Activated T-cell treated with anti-CD3 and anti-CD28 coated beads, Interleukin-2, amount 50 U/mL, for 24 hours (primary cell): ENCODE data around the gene PALD1.
"Not testable (repeated sequence)": the region's sequence is repeated elsewhere in the genome, so short reads cannot be mapped to it uniquely, and the experiment has no call there.

Experiments used
- DNase-seq: peaks from one replicate; pipeline ENCODE4 v3.0.0-alpha.2; 2020
- H3K27ac Mint-ChIP-seq: 2 replicates; pipeline ENCODE4 v1.8.0; 2020; ENCODE audit warnings: mild to moderate bottlenecking, mixed read lengths
- H3K27me3 Mint-ChIP-seq: 2 replicates; pipeline ENCODE4 v1.8.0; 2020; ENCODE audit warnings: mixed read lengths
- H3K36me3 Mint-ChIP-seq: 2 replicates; pipeline ENCODE4 v1.8.0; 2020; ENCODE audit warnings: low read depth, mixed read lengths
- H3K4me1 Mint-ChIP-seq: 2 replicates; pipeline ENCODE4 v1.8.0; 2020; ENCODE audit warnings: low read depth, mixed read lengths
- H3K4me3 Mint-ChIP-seq: 2 replicates; pipeline ENCODE4 v1.8.0; 2020; ENCODE audit warnings: mild to moderate bottlenecking, moderate library complexity, mixed read lengths
- H3K9me3 Mint-ChIP-seq: 2 replicates; pipeline ENCODE4 v1.8.0; 2020; ENCODE audit warnings: mixed read lengths

The PALD1 gene

GRCh38 chr10:70466951-70467350, 11.6 kb upstream of the PALD1 start:
- DNase-seq, result no peak
- Mint-ChIP-seq H3K27ac (no peak overlapping the region), H3K4me3 (no peak overlapping the region), H3K27me3 (no peaks in the 10 kb centered on the region), H3K36me3 (no peaks in the 10 kb centered on the region), H3K9me3 (no peaks in the 10 kb centered on the region), H3K4me1 (peaks cover 2% of the 10 kb centered on the region)

- H3K27me3 Mint-ChIP-seq, result peaks cover 33% of the 10 kb centered on the region
- no peak for DNase-seq
- no peaks in the 10 kb centered on the region for H3K9me3 Mint-ChIP-seq
- H3K27ac Mint-ChIP-seq, result no peak overlapping the region
- no peaks in the 10 kb centered on the region for H3K36me3 Mint-ChIP-seq
- H3K4me3 Mint-ChIP-seq, result no peak overlapping the region
- peaks cover 29% of the 10 kb centered on the region for H3K4me1 Mint-ChIP-seq
These were observed 5.6 kb upstream of the PALD1 start for GRCh38 chr10:70472799-70473454.

- H3K36me3 Mint-ChIP-seq, result no peaks in the 10 kb centered on the region
- H3K4me3 Mint-ChIP-seq, result no peak overlapping the region
- no peaks in the 10 kb centered on the region for H3K9me3 Mint-ChIP-seq
- H3K27me3 Mint-ChIP-seq, result peaks cover 41% of the 10 kb centered on the region
- peaks cover 39% of the 10 kb centered on the region for H3K4me1 Mint-ChIP-seq
- H3K27ac Mint-ChIP-seq, result no peak overlapping the region
- no peak for DNase-seq
These were observed 3.8 kb upstream of the PALD1 start for GRCh38 chr10:70474780-70475179.

- Mint-ChIP-seq H3K27ac (no peak overlapping the region), H3K4me3 (no peak overlapping the region), H3K27me3 (peaks cover 49% of the 10 kb centered on the region), H3K4me1 (peaks cover 47% of the 10 kb centered on the region), H3K9me3 (no peaks in the 10 kb centered on the region), H3K36me3 (no peaks in the 10 kb centered on the region)
- DNase-seq, result no peak
These were observed 2.9 kb upstream of the PALD1 start for GRCh38 chr10:70475661-70476060.

GRCh38 chr10:70476249-70477035, 2.1 kb upstream of the PALD1 start:
- H3K4me1 Mint-ChIP-seq, result peaks cover 53% of the 10 kb centered on the region
- H3K27ac Mint-ChIP-seq, result no peak overlapping the region
- peaks cover 52% of the 10 kb centered on the region for H3K27me3 Mint-ChIP-seq
- H3K36me3 Mint-ChIP-seq, result no peaks in the 10 kb centered on the region
- no peak overlapping the region for H3K4me3 Mint-ChIP-seq
- no peaks in the 10 kb centered on the region for H3K9me3 Mint-ChIP-seq
- no peak for DNase-seq

GRCh38 chr10:70477661-70478162, 855 bp upstream of the PALD1 start:
- H3K27ac Mint-ChIP-seq, result peak overlapping the region; percentile 89
- no peaks in the 10 kb centered on the region for H3K36me3 Mint-ChIP-seq
- DNase-seq, result peak; percentile 75
- peak overlapping the region; percentile 72 for H3K4me3 Mint-ChIP-seq
- H3K27me3 Mint-ChIP-seq, result peaks cover 52% of the 10 kb centered on the region
- peaks cover 53% of the 10 kb centered on the region for H3K4me1 Mint-ChIP-seq
- no peaks in the 10 kb centered on the region for H3K9me3 Mint-ChIP-seq

GRCh38 chr10:70479165-70479581, 606 bp downstream of the PALD1 start:
- Mint-ChIP-seq H3K4me3 (peak overlapping the region; percentile 69), H3K4me1 (peaks cover 53% of the 10 kb centered on the region), H3K36me3 (no peaks in the 10 kb centered on the region), H3K27me3 (peaks cover 48% of the 10 kb centered on the region), H3K27ac (no peak overlapping the region), H3K9me3 (no peaks in the 10 kb centered on the region)
- DNase-seq, result no peak

GRCh38 chr10:70479626-70480238, 1.2 kb downstream of the PALD1 start:
- H3K36me3 Mint-ChIP-seq, result no peaks in the 10 kb centered on the region
- peaks cover 53% of the 10 kb centered on the region for H3K4me1 Mint-ChIP-seq
- no peaks in the 10 kb centered on the region for H3K9me3 Mint-ChIP-seq
- DNase-seq, result no peak
- peaks cover 44% of the 10 kb centered on the region for H3K27me3 Mint-ChIP-seq
- no peak overlapping the region for H3K27ac Mint-ChIP-seq
- H3K4me3 Mint-ChIP-seq, result peak overlapping the region; percentile 69

- peaks cover 39% of the 10 kb centered on the region for H3K27me3 Mint-ChIP-seq
These were observed 1.8 kb downstream of the PALD1 start for GRCh38 chr10:70480239-70480861.

GRCh38 chr10:70481105-70481504, 2.5 kb downstream of the PALD1 start:
- H3K4me3 Mint-ChIP-seq, result no peak overlapping the region
- peaks cover 44% of the 10 kb centered on the region for H3K4me1 Mint-ChIP-seq
- peaks cover 34% of the 10 kb centered on the region for H3K27me3 Mint-ChIP-seq
- no peaks in the 10 kb centered on the region for H3K9me3 Mint-ChIP-seq
- no peak overlapping the region for H3K27ac Mint-ChIP-seq
- no peaks in the 10 kb centered on the region for H3K36me3 Mint-ChIP-seq
- no peak for DNase-seq

More at GRCh38 chr10:70480239-70480861, 1.8 kb downstream of the PALD1 start:
- H3K27ac Mint-ChIP-seq, result no peak overlapping the region
- H3K9me3 Mint-ChIP-seq, result no peaks in the 10 kb centered on the region
- H3K4me1 Mint-ChIP-seq, result peaks cover 52% of the 10 kb centered on the region
- H3K4me3 Mint-ChIP-seq, result peak overlapping the region; percentile 69
- no peaks in the 10 kb centered on the region for H3K36me3 Mint-ChIP-seq
- DNase-seq, result no peak

- DNase-seq, result no peak
- Mint-ChIP-seq H3K27me3 (peaks cover 26% of the 10 kb centered on the region), H3K4me3 (no peak overlapping the region), H3K9me3 (no peaks in the 10 kb centered on the region), H3K27ac (no peak overlapping the region), H3K4me1 (peaks cover 36% of the 10 kb centered on the region), H3K36me3 (no peaks in the 10 kb centered on the region)
These were observed 3.4 kb downstream of the PALD1 start for GRCh38 chr10:70481831-70482530.

GRCh38 chr10:70482982-70483760, 4.6 kb downstream of the PALD1 start:
- DNase-seq, result no peak
- Mint-ChIP-seq H3K9me3 (no peaks in the 10 kb centered on the region), H3K27me3 (peaks cover 18% of the 10 kb centered on the region), H3K27ac (no peak overlapping the region), H3K36me3 (no peaks in the 10 kb centered on the region), H3K4me3 (no peak overlapping the region), H3K4me1 (peaks cover 24% of the 10 kb centered on the region)

GRCh38 chr10:70483872-70484271, 5.3 kb downstream of the PALD1 start:
- DNase-seq, H3K4me3 Mint-ChIP-seq, H3K9me3 Mint-ChIP-seq, H3K36me3 Mint-ChIP-seq, H3K27ac Mint-ChIP-seq: not testable (repeated sequence)
- H3K4me1 Mint-ChIP-seq, result peaks cover 23% of the 10 kb centered on the region
- H3K27me3 Mint-ChIP-seq, result peaks cover 18% of the 10 kb centered on the region
